Anterior cingulate cortex (tissue), 58 donors: Measurements from ENCODE around the gene DVL1.
"Not testable (repeated sequence)": the region's sequence is repeated elsewhere in the genome, so short reads cannot be mapped to it uniquely, and the experiment has no call there.

Experiments
- DNase-seq, 58 donors: peaks; one replicate each; lab custom pipeline; 2025; lab: John Stamatoyannopoulos, UW

Gene DVL1

DNA sequence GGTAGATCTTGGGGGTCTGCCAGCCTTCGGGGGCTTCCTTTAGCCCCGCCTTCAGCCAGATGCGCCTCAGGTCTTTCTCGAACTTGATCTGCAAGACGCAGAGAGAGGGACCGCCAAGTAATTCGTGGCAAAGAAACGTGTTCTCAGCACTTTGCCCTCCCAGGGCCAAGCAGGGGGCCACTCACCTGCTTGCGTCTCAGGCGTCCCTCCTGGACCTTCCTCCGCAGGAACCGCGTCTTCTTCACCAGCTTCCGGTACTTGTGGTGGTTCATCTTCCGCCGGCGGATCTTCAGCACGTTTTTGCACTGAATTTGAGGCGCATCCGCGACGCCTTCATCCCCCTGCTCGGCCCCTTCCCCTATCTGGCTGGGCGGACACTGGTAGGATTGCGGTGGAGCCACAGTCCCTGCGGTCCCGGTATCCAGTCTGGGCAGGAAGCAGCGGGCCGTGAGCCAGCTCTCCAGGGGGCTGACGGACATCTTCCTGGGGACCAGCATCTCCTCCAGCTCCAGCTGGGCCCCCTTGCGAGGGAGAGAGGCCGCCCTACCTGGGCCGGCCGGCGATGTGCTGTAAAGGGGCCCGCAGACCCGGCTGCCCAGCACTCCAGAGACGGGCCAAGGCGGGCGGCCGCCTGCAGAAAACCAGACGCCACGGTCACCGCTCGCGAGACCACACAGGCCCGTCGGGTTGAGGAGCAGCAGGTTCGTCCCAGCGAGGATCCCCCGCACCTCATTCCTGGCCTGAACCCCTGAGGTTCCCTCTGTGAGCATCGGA, 24.8 kb upstream of the DVL1 start:
- DNase-seq = no peak

DNA sequence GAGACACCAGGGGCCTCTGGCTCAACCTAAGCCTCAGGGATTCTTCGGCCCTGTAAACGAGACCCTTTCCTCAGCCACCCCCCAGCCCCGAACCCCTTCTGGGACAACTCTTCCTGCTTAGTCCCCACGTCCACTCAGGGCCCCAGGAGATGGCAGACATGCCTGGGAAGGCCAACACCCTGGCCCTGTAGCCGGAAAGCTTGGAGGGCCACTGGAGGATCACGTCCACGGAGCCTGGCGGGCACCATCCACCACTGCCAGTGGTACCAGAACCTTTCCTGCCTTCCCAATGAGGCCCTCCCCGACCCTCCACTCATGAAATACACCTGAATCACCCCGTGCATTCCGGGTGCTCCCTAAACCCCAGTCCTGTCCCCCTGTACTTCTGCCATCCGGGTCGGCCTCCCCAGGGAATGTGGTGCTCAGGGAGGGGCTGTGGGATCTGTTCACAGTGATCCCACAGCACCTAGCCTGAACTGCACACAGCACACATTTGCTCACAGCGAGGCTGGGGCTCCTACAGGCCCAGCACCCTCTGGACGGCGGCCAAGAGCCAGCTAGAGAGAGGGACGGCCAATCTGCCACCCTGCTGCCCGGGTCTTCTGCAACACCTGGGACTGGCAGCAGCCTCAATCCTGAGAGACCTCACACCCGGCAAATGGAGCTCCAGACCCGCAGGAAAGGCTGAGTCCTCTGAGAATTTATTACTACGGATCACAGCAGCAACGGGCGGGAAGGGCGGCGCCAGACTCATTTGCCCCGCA, 24.0 kb upstream of the DVL1 start:
- DNase-seq = no peak

DNA sequence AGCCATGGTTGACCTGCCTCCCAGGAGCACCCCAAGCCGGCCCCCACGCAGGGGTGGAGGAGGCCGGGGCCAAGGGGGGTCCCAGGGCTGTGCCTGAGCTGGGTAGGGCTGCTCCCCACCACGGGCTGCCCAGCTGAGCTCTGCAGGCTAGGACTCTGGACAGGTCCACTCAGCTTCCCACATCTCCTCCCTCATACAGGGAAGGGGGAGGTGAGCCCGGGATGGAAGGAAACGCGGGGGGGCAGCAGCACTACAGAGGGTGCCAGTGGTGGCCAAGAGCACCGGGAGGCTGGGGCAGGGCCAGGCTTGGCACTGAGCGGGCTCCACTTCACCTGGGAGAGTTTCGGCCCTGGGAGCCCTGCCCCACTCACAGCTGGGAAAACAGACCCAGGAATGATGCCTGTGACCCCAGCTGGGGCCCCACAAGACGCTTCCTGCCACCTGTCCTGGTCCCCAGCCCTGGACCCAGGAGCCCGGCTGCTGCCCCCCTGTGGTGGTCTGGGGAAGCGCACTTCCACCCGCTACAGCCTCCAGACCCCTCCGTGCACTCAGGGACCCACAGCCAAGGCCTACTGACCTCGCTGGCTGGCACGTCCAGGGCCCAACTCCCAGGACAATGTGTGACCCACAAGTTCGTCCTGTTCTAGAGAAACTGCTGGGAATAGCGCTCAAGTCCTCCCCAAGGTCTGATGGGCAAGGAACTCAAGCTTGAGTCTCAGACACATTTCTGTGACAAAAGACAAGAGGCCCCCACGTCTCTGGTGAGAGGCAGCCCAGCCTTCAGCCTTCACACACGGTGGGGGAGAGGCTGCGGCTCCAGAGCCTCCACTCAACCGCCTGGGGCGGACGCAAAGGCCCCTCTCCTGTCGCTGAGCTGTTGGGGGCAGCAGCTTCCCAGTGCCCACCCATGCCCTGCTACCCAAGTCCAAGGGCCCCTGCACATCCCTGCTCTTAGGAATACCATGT, 22.8 kb upstream of the DVL1 start:
- DNase-seq = peak in 22 of 58 donors; percentile 8 to 61 (median 39)

DNA sequence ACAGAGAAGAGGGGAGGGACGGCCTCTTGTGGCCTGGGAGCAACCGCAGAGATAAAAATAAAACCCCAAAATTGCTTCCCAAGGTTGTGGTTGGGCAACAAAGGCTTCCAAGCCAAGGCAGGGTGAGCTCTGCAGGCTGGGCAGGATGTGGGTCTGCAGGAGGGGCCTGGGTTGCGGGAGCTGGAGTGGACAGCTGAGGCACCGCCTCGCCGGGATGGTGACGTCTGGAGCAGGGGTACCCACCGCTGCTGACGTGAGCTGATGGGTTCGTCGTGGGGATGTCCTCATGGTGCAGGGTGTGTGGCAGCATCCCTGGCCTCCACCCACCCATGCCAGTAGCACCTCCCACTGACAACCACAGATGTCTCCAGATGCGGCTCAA, 22.1 kb upstream of the DVL1 start:
- no peak for DNase-seq

DNA sequence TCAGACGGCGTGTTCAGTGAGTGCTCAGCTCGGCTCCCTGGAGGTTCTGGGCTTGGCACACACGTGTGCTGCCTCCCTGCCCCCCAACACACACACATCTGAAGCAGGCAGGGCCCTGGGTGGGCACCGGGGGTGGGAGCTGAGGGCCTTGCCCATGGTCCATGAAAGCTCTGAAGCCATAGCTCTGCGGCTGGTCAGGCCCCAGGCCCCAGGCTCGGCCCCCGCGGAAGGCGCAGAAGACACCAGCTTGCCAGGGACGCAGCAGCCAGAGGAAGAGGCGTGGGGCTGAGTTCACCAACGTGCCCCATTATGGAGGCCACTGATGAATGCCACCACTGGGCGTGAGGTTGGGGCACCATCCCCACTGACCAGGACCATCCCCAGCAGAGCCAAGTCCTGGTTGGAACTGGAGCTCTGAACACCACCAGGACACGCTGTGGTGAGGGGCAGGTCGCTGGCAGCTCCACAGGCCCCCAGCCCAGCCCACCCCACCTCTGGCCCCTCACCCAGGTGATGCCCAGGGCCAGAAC, 21.6 kb upstream of the DVL1 start:
- no peak for DNase-seq

DNA sequence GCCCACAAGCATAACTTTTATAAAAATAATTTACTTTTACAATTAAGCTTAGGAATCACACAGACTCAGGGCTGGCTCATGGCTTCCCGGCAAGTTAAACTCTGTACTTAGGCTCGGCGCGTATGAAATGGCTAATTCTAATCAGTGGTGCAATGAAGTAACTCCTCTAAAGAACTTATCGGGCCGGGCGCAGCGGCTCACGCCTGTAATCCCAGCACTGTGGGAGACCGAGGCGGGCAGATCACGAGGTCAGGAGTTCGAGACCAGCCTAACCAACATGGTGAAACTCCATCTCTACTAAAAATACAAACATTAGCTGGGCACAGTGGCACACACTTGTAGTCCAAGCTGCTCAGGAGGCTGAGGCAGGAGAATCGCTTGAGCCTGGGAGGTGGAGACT, 20.9 kb upstream of the DVL1 start:
- not testable (repeated sequence) for DNase-seq

DNA sequence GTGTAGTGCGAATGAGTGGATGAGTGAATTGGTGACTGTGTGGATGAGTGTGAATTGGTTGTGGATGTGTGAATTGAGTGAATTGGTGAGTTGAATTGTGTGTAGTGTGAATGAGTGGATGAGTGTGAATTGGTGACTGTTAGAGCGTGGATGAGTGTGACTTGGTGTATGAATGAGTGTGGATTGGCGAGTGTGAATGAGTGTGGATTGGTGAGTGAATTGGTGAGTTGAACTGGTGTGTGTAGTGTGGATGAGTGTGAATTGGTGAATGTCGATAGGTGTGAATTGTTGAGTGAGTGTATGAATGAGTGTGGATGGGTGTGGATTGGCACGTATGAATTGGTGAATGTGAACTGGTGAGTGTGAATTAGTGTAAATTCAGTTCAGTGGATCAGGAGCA, 18.1 kb upstream of the DVL1 start:
- no peak for DNase-seq

DNA sequence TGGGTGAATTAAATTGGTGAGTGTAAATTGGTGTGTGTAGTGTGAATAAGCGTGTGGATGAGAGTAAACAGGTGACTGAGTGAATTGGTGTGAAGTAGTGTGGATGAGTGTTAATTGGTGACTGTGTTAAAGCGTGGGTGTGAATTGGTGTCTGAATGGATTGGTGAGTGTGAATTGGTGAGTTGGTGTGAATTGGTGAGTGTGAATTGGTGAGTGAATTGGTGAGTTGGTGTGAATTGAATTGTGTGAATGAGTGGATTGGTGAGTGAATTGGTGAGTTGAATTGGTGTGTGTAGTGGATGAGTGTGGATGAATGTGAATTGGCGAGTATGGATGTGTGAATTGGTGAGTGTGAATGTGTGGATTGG, 17.5 kb upstream of the DVL1 start:
- DNase-seq = no peak

DNA sequence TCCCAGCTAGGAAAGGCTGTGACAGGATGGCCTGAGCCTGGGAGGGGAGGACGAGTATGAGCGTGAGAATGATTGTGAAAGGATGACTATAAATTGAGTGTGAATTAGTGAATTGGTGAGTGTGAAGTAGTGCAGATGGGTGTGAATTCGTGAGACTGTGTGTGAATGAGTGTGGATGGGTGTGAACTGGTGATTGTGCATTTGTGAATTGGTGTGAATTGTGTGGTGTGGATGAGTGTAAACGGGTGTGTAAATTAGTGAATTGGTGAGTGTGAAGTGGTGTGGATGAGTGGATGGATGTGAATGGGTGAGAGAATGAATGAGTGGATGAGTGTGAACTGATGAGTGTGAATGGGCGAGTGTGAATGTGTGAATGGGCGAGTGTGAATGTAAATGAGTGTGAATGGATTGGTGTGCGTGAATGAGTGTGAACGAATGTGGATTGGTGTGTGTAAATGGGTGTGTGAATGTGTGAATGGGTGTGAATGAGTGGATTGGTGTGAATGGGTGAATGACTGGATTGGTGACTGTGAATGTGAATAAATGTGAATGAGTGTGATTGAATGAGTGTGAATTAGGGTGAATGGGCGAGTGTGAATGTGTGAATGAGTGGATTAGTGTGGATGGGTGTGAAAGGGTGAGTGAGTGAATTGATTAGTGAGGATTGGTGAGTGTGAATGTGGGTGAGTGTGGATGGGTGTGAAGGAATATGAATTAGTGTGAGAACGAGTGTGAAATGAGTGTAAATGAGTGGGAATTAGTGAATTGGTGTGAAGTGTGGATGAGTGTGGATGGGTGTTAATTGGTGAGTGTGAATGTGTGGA, 16.9 kb upstream of the DVL1 start:
- DNase-seq = no peak

DNA sequence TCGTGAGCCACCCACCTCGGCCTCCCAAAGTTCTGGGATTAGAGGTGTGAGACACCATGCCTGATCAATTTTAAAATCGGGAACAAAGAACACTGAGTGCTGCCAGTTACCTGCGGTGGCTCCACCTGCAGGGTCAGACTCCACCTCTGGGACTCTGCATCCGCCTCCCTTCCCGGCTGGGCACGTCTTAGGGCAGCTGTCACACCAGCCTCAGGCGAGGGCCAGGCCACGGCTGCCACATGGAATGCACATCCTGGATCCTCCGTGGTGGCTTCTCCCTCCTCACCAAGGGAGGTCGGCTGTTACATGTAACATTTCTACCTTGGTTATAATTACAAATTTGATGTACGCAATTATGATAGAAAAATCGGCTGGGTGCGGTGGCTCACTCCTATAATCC, 15.0 kb upstream of the DVL1 start:
- DNase-seq = no peak

DNA sequence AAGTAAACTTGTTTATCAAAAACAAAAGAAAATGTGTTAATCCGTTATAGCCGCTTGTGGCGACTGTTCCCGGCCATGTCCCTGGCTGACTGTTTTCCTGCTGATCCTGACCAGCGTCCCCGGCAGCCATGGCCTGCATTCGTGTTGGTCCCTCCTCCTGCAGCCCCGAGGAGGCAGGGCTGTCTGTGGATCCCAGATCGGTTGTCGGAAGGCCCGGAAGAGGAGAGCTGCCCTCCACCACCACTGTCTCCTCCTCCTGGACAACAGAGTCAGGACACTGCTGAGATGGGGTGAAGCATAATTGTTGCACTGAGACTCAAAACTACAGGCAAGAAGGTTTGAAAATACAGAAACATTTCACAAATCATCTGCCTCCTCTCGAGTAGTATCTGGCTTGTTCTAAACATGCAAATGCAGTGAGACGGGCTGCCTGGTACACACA, 12.8 kb upstream of the DVL1 start:
- no peak for DNase-seq

DNA sequence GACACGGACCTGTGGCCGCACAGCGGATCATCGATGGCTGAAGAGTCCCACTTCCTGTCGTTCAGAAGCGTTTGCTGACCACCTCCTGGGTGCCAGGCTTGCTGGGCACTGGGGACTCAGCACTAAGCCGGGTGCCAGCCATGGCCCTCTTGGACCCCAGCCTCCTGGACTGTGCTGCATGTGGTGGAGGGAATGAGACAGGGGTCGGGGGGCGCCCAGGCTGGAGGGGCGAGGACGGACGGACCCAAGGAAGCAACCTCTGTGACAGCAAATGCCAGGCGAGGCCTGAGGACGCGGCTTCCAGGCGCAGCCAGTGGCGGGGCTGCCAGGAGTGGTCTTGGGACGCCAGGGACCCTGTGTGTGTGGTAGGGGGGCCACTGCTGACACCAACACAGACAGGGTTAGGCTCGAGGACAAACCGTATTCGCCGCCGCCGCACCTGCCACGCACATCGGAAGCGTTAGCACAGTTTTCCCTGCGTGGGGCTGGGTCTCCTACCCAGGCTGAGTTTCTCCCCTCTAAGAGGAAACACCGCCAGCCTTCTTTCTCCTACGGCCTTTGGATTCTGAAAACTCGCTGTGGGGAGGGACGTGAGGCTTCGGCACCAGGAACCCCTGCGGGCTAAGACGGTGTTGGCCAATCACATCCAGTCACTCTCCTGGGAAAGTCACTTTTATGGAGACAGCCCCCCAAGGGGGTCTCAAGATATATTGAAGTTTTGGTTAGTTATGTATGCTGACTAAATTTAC, 12.2 kb upstream of the DVL1 start:
- DNase-seq = no peak

DNA sequence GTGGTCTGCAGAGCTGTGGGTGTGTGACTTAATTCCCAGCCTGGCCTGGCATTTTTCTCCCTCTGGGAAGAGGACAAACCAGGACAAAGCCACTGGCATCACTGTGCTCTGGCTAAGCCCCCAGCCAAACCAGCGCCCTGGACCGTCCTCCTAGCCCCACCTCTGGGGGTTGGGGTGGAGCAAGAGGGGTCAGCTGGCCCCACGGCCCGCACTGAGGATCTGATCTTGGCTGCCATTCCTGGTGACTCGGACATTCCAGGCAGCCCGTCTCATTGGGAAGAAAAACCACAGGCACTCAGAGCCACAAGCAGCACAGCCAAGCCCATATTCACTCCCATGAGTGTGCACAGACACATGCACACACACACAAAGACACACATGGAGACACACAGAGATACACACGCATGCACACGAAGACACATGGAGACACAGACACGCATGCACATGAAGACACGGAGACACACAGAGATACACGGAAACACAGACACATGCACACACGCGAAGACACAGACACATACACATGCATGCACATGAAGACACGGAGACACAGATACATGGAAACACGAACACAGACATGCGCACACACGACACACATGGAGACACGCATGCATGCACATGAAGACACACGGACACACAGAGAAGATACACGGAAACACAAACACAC, 11.4 kb upstream of the DVL1 start:
- DNase-seq = peak in 3 of 58 donors; percentile 30 to 66 (median 51)

DNA sequence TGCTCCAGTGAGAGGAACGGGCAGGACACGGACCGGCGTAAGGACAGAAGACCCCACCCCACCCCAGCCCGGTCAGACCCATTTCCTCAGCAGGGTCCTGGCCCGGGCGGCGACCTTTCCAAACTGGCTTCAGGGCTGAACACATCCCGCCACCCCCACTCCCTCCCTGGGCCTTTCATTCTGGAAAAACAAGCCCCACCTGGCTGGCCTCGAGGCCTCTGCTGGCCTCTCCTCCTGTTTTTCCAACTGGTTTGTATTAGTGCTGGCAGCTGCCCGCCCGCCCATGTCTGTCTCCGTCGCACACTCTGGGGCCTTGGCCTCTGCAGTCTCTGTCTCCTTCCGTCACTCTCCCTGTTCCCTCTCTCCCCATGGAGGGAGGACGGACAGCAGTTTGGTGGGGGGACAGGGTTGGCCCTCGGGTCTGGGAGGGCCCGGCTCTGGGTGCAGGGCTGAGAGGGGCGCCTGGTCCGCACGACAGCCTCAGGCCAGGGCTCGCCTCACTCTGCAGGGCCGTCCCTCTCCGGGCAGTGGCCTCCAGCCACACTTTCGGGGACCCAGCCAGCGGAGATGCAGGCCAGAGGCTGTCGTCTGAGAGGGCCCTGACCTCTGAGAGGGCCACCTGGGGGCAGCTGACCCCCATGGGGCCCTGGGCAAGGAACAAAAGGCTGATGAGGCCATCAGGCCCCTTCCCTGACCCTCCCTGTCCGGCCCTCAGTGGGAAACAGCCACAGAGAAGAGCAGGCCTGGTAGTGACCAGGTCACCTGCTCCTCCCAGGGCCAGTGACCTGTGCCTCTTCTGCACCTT, 10.6 kb upstream of the DVL1 start:
- no peak for DNase-seq

DNA sequence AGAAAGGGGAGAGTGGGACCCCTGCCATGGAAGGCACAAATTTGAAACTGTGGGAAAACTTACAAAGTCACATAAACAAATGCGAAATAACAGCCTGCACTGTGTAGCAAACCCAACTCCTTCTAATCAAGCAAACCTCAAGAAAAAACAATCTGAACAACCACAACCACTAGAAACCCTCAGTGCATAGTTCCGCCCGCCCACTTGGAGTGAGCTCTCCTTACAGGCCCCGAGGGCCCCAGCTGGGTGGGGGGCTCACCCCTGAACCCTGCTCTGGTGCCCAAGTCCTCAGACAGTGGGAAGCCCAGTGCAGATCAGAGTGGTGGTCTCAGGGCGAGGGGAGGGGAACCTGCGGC, 10.1 kb upstream of the DVL1 start:
- no peak for DNase-seq

DNA sequence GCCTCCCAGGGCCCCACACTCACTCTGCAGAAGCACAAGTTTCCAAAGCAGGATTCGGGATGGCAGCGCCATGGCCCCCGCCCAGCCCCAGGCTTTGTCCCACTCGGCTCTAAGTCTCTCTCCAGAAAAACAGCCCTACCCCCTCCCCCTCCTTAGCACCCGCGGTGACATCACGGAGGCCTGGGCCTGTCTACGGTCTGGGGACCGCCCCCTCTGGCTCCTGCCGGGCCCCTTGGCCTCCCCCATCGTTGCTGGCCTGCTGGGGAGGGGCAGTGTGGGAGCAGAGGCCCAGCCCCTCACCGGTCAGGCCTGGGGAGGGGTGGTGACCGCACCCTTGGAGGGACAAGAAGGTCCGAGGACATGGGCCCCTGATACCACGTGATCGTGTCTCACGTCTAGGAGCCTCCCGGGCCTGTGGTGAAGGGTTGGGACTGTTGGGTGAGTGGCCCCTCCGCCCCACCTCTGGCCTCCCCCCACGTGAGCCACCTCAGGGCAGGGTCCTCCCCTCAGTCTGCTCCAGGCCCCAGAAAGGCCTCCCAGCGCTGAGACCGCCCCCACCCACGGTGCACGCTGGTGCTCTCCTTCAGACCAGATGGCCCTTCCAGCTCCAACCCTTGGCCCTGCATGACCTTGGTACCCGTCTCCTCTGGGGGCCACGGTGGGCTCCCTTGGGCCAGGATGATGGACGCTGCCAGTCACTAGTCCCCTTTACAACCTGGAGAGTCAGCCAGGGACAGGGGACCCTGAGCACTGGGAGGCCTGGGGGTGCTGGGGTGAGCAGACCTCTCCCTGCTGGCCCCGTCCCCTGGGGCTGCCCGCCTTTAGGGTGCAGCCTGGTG, 9.4 kb upstream of the DVL1 start, which contains the start of gene MXRA8:
Gene MXRA8, minus strand, starts transcription at position 123 of the 839 bp plus-strand sequence. Its CDS starts 51 bp downstream, at position 72.
- DNase-seq = peak in 9 of 58 donors; percentile 19 to 54 (median 33)
